Hematopoietic multipotent progenitor cell treated with erythropoietin and hydrocortisone succinate and interleukin-3 and kit ligand, for 6 days (in vitro differentiated cells): ENCODE data around the gene LIN28B.
"Not testable (repeated sequence)": the region's sequence is repeated elsewhere in the genome, so short reads cannot be mapped to it uniquely, and the experiment has no call there.

Experiments
- DNase-seq: peaks from one replicate; pipeline ENCODE4 v3.0.0-alpha.2; 2015

LIN28B gene

DNA sequence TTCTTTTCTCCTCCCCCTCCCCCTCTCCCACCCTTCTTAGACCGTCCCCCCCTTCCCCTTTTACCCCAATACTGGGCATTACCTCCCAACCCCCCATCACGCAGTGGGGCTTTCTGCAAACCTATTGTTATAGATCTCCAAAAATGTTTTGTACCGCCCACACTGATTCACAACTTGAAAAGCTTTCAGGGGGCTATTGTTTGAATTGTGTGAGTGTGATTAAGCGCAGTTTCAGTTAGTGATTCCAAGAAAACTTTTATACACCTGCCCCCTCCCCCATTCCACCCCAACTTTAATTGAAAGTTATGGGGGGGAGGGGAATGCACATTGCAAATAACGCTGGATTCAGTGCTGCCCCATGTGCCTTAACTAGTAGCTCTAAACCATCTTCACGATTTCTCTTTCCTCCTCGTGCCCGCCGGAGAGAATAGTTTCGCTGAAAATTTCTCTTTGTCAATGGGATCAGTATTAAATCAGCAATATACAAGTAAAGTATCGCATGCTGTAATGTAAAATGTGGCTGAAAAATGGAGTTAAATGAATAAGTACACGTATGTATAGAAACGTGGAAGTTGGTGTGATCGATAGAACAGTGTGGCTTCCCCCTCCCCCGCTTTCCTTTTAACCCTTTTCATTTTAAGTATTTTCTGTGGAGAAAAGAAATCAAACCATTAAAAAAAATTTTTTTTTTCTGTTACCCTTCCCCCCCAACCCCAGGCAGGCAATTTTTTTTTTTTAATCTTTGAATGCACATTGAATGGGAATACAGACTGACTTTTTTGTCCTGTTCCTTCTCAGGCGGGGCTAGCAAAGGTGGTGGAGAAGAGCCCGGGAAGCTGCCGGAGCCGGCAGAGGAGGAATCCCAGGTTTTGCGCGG is 632 bp downstream of the LIN28B start:
- no peak for DNase-seq

GRCh38 chr6:104958178-104959025 is 1.5 kb downstream of the LIN28B start:
- DNase-seq: no peak

DNA sequence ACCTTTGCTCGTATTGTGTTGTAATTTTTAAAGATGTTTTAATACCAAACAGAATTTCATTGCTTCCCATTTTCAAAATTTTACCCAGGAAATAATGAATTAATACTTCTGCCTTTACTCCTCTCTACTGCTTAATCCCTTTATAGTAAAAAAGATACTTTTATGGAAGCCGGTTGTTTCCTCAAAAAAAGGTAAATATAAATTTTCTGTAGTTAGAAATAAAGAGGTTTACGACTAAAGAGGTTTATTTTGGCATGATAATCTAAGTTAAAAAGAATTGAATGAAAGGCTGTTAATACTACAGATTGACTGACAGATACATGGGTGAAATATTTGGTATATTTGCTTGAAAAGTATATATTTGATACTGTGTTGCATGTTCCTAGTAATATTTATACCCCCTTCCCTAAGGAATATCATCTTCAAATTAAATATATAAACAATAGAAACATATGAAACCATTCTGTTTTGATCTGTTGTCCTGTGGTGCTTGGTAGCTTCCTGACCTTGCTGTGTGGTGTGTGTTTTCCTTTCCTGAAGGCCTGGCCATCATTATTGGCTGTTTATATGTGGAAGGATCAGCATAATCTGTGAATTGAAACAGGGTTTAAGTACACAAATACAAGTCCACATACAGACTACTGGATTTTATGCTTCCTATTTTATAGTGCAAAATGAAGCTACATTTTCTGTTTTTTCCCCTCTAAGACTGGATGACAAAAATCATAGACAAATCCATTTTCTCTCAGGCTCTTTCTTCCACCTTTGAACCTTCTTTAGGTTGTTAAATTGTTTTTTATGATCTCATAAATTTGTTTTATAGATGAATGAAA is 2.3 kb downstream of the LIN28B start:
- DNase-seq: no peak

- no peak for DNase-seq
Observed at GRCh38 chr6:104969108-104969507, 12.2 kb downstream of the LIN28B start.

- DNase-seq: no peak
Observed at GRCh38 chr6:104969785-104970581, 13.1 kb downstream of the LIN28B start.

GRCh38 chr6:104973404-104973803 is 16.5 kb downstream of the LIN28B start:
- DNase-seq: no peak

GRCh38 chr6:104983296-104983695 is 26.4 kb downstream of the LIN28B start:
- no peak for DNase-seq

DNA sequence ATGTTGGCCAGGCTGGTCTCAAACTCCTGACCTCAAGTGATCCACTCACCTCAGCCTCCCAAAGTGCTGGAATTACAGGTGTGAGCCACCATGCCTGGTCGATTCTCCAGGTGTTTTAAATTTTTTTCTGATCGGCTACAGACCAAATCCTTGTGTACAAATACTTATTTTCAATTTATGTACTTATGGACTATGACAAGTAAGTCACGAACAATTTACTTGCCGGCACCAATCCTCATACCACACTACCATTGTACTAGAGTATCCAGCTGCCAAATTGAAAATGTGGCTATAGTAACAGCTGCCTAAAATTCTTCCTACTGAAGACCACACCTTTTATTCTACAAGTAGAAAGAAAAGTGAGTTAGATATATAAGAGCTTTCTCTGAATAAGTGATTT is 26.9 kb downstream of the LIN28B start:
- no peak for DNase-seq

DNA sequence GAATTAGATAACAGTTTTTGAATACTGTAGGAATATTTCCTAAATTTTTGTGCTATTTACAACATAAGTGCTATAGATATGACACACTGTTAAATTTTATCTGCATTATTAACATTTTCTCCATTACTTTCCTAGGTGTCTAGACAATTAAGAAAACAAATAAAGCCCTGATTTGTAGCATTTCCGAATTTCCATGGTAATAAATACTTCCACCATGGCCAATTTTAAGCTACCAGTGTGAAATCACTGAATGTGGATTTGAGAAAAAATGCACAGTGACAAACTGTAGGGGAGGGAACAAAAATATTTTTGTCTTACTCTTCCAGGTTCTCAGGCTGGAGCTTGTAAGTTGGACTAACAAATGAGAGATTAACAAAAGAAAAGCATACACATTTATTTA is 27.9 kb downstream of the LIN28B start:
- DNase-seq: no peak

DNA sequence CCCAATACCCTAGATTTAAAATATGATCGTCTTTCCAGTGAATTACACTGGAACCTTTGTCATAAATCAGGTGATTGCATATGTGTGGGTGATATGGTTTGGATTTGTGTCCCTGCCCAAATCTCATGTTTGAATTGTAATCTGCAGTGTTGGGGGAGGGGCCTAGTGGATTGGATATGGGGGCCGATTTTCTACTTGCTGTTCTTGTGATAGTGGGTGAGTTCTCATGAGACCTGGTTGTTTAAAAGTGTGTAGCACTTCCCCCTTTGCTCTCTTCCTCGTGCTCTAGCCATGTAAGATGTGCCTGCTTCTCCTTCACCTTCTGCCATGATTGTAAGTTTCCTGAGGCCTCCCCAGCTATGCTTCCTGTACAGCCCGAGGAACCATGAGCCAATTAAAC is 29.0 kb downstream of the LIN28B start:
- DNase-seq: not testable (repeated sequence)

GRCh38 chr6:104986625-104987024 is 29.7 kb downstream of the LIN28B start:
- DNase-seq: no peak

DNA sequence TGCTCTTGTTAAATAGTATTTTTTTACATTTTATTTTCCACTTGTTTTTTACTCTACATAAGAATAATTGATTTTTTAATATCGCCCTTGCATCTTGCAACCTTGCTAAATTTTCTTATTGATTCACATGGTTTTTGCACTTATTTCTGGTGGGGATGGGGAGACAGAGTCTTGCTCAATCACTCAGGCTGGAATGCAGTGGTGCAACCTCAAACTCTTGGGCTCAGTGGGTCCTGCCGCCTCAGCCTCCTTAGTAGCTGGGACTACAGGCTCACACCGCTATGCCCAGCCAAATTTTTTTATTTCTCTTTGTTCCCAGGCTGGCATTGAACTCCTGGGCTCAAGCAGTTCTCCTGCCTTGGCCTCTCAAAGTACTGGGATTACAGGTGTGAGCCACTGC is 30.3 kb downstream of the LIN28B start:
- DNase-seq: no peak

DNA sequence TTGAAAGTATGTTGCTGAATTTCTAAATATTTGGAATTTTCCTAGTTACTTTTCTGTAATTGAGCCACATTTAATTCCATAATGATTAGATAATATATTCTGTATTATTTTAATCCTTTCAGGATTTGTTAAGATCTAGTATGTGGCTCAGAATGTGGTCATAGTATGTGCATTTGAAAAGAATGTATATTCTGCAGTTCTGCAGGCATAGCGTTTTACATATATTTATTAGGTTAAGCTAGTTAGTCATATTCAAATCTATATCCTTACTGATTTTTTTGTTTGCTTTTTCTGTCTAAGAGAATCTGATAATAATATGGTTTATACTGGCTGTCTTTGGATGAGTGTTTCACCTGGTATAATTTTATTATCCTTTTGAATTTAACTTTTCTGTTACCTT is 33.2 kb downstream of the LIN28B start:
- DNase-seq: no peak

- DNase-seq: not testable (repeated sequence)
Observed at GRCh38 chr6:104991062-104991461, 34.2 kb downstream of the LIN28B start.

DNA sequence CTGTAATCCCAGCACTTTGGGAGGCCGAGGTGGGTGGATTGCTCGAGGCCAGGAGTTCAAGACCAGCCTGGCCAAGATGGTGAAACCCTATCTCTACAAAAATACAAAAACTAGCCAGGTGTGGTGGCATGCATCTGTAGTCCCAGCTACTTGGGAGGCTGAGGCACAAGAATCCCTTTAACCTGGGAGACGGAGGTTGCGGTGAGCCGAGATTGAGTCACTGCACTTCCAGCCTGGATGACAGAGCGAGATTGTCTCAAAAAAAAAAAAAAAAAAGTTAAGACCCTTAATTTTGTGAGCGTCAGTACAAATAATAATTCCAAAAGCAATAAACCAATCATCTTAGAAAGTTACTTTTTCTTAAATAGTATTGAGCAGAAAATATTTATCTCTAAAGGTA is 36.7 kb downstream of the LIN28B start:
- not testable (repeated sequence) for DNase-seq

DNA sequence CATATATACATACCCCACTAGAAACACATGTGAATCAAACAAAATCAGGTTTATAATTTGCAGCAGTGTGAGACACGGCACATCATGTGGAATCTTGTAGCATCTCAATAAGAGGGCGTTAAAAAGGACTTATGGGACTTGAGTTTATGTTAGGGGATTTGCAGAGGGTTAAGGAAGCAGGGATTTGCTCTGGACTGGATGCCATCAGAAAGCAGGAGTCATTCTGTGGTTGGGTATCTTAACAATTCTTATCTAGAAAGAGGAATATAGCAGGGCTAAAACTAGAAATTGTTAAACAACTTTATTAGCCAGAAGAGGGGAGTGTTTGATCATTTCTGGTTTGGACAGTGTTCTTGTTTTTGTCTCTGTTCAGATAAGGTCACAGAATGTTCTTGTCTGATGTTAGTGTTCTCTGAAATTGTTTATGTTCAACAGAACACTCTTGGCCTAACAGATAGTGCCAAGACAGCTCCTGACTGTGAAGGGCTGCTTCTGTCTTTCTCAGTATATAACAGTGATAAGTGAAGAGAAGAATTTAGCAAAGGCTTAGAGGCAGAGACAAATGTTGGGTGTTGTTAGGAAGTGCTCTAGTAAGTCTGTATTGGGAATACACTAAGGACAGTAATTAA is 39.2 kb downstream of the LIN28B start:
- DNase-seq: peak; percentile 17

DNA sequence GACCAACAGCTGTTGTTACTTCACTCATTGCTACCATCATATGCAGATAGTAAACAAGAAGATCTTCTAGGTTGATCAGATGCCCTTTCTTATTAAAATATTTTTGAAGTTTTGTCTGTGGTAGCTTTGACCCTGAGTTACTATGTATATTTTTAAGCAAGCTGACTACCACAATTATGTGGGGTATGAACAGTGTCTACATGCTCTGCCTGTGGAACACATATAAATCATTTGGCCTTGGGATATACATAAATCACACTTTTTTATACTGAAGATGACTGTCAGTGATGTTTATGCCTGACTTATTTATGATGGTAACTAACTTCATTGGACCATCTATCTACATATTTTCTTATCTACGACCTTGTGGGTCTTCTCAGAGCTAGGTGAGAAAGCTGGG is 44.2 kb downstream of the LIN28B start:
- DNase-seq: no peak

DNA sequence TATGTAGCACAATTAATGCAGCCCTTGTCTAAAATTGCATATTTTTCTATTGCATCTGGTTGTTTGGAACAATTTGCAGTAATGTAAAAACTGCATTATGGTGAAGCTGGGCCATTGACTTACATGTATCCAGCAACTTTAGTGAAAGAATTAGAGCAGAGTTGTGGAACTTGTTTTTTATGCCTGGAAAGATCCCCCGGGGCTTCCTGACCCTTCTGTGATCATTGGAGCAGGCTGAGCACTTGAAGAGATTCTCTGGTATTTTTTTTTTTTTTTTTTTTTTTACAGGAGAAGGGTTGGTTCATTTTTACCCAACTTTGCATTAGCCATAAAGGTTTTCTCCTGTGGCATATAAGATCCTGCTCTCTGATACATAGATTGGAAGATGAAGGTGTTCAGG is 45.0 kb downstream of the LIN28B start:
- no peak for DNase-seq

GRCh38 chr6:105005451-105005850 is 48.5 kb downstream of the LIN28B start:
- DNase-seq: no peak

GRCh38 chr6:105013459-105013858 is 56.6 kb downstream of the LIN28B start:
- not testable (repeated sequence) for DNase-seq

GRCh38 chr6:105014448-105014847 is 57.5 kb downstream of the LIN28B start:
- no peak for DNase-seq

DNA sequence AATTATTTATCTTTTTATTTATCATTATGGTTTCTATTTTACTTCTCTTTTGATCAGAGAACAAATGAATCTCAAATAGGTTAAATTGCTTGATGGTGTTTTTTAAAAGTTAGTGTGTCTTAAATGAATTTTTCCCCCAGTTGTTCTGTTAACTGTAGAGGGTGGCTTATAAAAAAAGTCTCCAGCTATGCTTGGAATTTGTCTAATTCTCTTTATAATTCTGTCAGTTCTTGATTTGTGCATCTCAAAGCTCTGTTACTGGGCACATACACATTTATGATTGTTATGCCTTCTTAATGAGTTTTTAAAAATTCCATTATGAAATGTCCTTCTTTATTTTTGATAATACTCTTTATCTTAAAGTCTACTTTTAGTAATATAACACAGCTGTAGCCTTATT is 58.0 kb downstream of the LIN28B start:
- DNase-seq: no peak
